Measurements from ENCODE around the gene ASPN.

ASPN gene

GRCh38 chr9:92507005-92507404 lies 24.7 kb upstream of the ASPN start:
- no peak overlapping the region for H3K14ac ChIP-seq (ENCODE audit: low read length in 2 of 2)

GRCh38 chr9:92506184-92506857 lies 24.0 kb upstream of the ASPN start:
- Histone ChIP-seq H2BK5ac (ENCODE audit: low read depth, low read length, poor library complexity, severe bottlenecking) (no peak overlapping the region), H2AFZ (ENCODE audit: low read depth, low read length) (no peak overlapping the region), H3K4ac (ENCODE audit: low read depth in 1 of 2, low read length in 2 of 2) (no peak overlapping the region), H2BK120ac (ENCODE audit: low read depth, low read length) (peak overlapping the region; percentile 58), H3K27me3 (ENCODE audit: control insufficient read depth in 1 of 2, insufficient read depth in 1 of 2, low read length in 2 of 2) (no peaks in the 10 kb centered on the region), H3K36me3 (ENCODE audit: control insufficient read depth in 1 of 2, insufficient read depth in 2 of 2, low read depth in 1 of 2, low read length in 2 of 2) (no peaks in the 10 kb centered on the region), H3K4me1 (ENCODE audit: control insufficient read depth, insufficient read depth, low read depth, low read length) (peaks cover 1% of the 10 kb centered on the region), H4K8ac (ENCODE audit: low read length) (no peak overlapping the region), H3K23ac (ENCODE audit: low read length in 2 of 2) (no peak overlapping the region), H3K4me2 (ENCODE audit: low read length, poor library complexity, severe bottlenecking) (no peak overlapping the region), H3K79me1 (replicated peaks; ENCODE audit: low read length, poor library complexity, severe bottlenecking) (no peaks in the 10 kb centered on the region), H3K14ac (ENCODE audit: low read length in 2 of 2) (no peak overlapping the region), H3K9ac (ENCODE audit: low read length) (peak overlapping the region; percentile 91), H2BK12ac (ENCODE audit: low read length in 2 of 2) (peak overlapping the region in 1 of 2 experiments; percentile 54), H3K18ac (ENCODE audit: low read depth in 1 of 2, low read length in 2 of 2) (no peak overlapping the region), H2AK5ac (ENCODE audit: low read length, severe bottlenecking) (no peak overlapping the region), H3K9me3 (ENCODE audit: control insufficient read depth, low read length) (no peaks in the 10 kb centered on the region), H3K27ac (ENCODE audit: low read length, poor library complexity, severe bottlenecking) (peak overlapping the region; percentile 63), H2BK15ac (ENCODE audit: low read depth, poor library complexity, severe bottlenecking) (no peak overlapping the region), H3K4me3 (ENCODE audit: insufficient read depth in 1 of 2, low read depth in 1 of 2, low read length in 2 of 2) (peak overlapping the region in 1 of 2 experiments; percentile 20), H4K91ac (ENCODE audit: low read length) (no peak overlapping the region)
- peak; percentile 54 for DNase-seq
- WGBS = 84% methylated on average over 3 of the region's 3 CpGs

More at GRCh38 chr9:92507005-92507404, 24.7 kb upstream of the ASPN start:
- Histone ChIP-seq H3K9me3 (ENCODE audit: control insufficient read depth, low read length) (no peaks in the 10 kb centered on the region), H4K8ac (ENCODE audit: low read length) (no peak overlapping the region), H3K4me2 (ENCODE audit: low read length, poor library complexity, severe bottlenecking) (no peak overlapping the region), H3K18ac (ENCODE audit: low read depth in 1 of 2, low read length in 2 of 2) (no peak overlapping the region), H2BK12ac (ENCODE audit: low read length in 2 of 2) (no peak overlapping the region), H2AFZ (ENCODE audit: low read depth, low read length) (no peak overlapping the region), H3K27ac (ENCODE audit: low read length, poor library complexity, severe bottlenecking) (no peak overlapping the region), H3K4me1 (ENCODE audit: control insufficient read depth, insufficient read depth, low read depth, low read length) (peaks cover 1% of the 10 kb centered on the region), H3K4me3 (ENCODE audit: insufficient read depth in 1 of 2, low read depth in 1 of 2, low read length in 2 of 2) (no peak overlapping the region), H3K9ac (ENCODE audit: low read length) (peak overlapping the region; percentile 91), H2BK120ac (ENCODE audit: low read depth, low read length) (no peak overlapping the region), H2BK5ac (ENCODE audit: low read depth, low read length, poor library complexity, severe bottlenecking) (no peak overlapping the region), H3K27me3 (ENCODE audit: control insufficient read depth in 1 of 2, insufficient read depth in 1 of 2, low read length in 2 of 2) (no peaks in the 10 kb centered on the region), H3K36me3 (ENCODE audit: control insufficient read depth in 1 of 2, insufficient read depth in 2 of 2, low read depth in 1 of 2, low read length in 2 of 2) (no peaks in the 10 kb centered on the region), H3K79me1 (replicated peaks; ENCODE audit: low read length, poor library complexity, severe bottlenecking) (no peaks in the 10 kb centered on the region), H3K4ac (ENCODE audit: low read depth in 1 of 2, low read length in 2 of 2) (no peak overlapping the region), H2AK5ac (ENCODE audit: low read length, severe bottlenecking) (no peak overlapping the region), H3K23ac (ENCODE audit: low read length in 2 of 2) (no peak overlapping the region), H4K91ac (ENCODE audit: low read length) (no peak overlapping the region), H2BK15ac (ENCODE audit: low read depth, poor library complexity, severe bottlenecking) (no peak overlapping the region)
- WGBS = 88% methylated on average over 2 of the region's 2 CpGs
- no peak for DNase-seq

GRCh38 chr9:92504881-92505280 lies 22.6 kb upstream of the ASPN start:
- no peak for DNase-seq
- no peak overlapping the region for H3K23ac ChIP-seq (ENCODE audit: low read length in 2 of 2)
- no peak overlapping the region for H3K4ac ChIP-seq (ENCODE audit: low read depth in 1 of 2, low read length in 2 of 2)
- H2AFZ ChIP-seq (ENCODE audit: low read depth, low read length) = no peak overlapping the region
- H3K14ac ChIP-seq (ENCODE audit: low read length in 2 of 2) = no peak overlapping the region
- H3K36me3 ChIP-seq (ENCODE audit: control insufficient read depth in 1 of 2, insufficient read depth in 2 of 2, low read depth in 1 of 2, low read length in 2 of 2) = no peaks in the 10 kb centered on the region
- H2BK5ac ChIP-seq (ENCODE audit: low read depth, low read length, poor library complexity, severe bottlenecking) = no peak overlapping the region
- no peak overlapping the region for H2BK15ac ChIP-seq (ENCODE audit: low read depth, poor library complexity, severe bottlenecking)
- no peak overlapping the region for H2BK120ac ChIP-seq (ENCODE audit: low read depth, low read length)
- no peak overlapping the region for H3K4me3 ChIP-seq (ENCODE audit: insufficient read depth in 1 of 2, low read depth in 1 of 2, low read length in 2 of 2)
- no peaks in the 10 kb centered on the region for H3K79me1 ChIP-seq (replicated peaks; ENCODE audit: low read length, poor library complexity, severe bottlenecking)
- H2BK12ac ChIP-seq (ENCODE audit: low read length in 2 of 2) = no peak overlapping the region
- H4K91ac ChIP-seq (ENCODE audit: low read length) = peak overlapping the region; percentile 48
- H3K27me3 ChIP-seq (ENCODE audit: control insufficient read depth in 1 of 2, insufficient read depth in 1 of 2, low read length in 2 of 2) = no peaks in the 10 kb centered on the region
- peaks cover 1% of the 10 kb centered on the region for H3K4me1 ChIP-seq (ENCODE audit: control insufficient read depth, insufficient read depth, low read depth, low read length)
- WGBS = 83% methylated on average over 1 of the region's 2 CpGs
- peak overlapping the region in 1 of 2 experiments; percentile 4 for H3K18ac ChIP-seq (ENCODE audit: low read depth in 1 of 2, low read length in 2 of 2)
- H3K9ac ChIP-seq (ENCODE audit: low read length) = peak overlapping the region; percentile 80
- H3K9me3 ChIP-seq (ENCODE audit: control insufficient read depth, low read length) = no peaks in the 10 kb centered on the region
- no peak overlapping the region for H2AK5ac ChIP-seq (ENCODE audit: low read length, severe bottlenecking)
- no peak overlapping the region for H4K8ac ChIP-seq (ENCODE audit: low read length)
- H3K4me2 ChIP-seq (ENCODE audit: low read length, poor library complexity, severe bottlenecking) = no peak overlapping the region
- H3K27ac ChIP-seq (ENCODE audit: low read length, poor library complexity, severe bottlenecking) = no peak overlapping the region

GRCh38 chr9:92503156-92503555 lies 20.9 kb upstream of the ASPN start:
- Histone ChIP-seq H3K4me2 (ENCODE audit: low read length, poor library complexity, severe bottlenecking) (no peak overlapping the region), H4K8ac (ENCODE audit: low read length) (no peak overlapping the region), H3K9me3 (ENCODE audit: control insufficient read depth, low read length) (no peaks in the 10 kb centered on the region), H3K14ac (ENCODE audit: low read length in 2 of 2) (no peak overlapping the region), H3K9ac (ENCODE audit: low read length) (no peak overlapping the region), H2AFZ (ENCODE audit: low read depth, low read length) (no peak overlapping the region), H3K4me3 (ENCODE audit: insufficient read depth in 1 of 2, low read depth in 1 of 2, low read length in 2 of 2) (no peak overlapping the region), H3K4me1 (ENCODE audit: control insufficient read depth, insufficient read depth, low read depth, low read length) (peaks cover 1% of the 10 kb centered on the region), H4K91ac (ENCODE audit: low read length) (no peak overlapping the region), H2AK5ac (ENCODE audit: low read length, severe bottlenecking) (no peak overlapping the region), H2BK15ac (ENCODE audit: low read depth, poor library complexity, severe bottlenecking) (no peak overlapping the region), H3K79me1 (replicated peaks; ENCODE audit: low read length, poor library complexity, severe bottlenecking) (no peaks in the 10 kb centered on the region), H3K4ac (ENCODE audit: low read depth in 1 of 2, low read length in 2 of 2) (no peak overlapping the region), H3K27ac (ENCODE audit: low read length, poor library complexity, severe bottlenecking) (no peak overlapping the region), H2BK120ac (ENCODE audit: low read depth, low read length) (no peak overlapping the region), H3K18ac (ENCODE audit: low read depth in 1 of 2, low read length in 2 of 2) (no peak overlapping the region), H3K23ac (ENCODE audit: low read length in 2 of 2) (no peak overlapping the region), H3K36me3 (ENCODE audit: control insufficient read depth in 1 of 2, insufficient read depth in 2 of 2, low read depth in 1 of 2, low read length in 2 of 2) (no peaks in the 10 kb centered on the region), H2BK5ac (ENCODE audit: low read depth, low read length, poor library complexity, severe bottlenecking) (no peak overlapping the region), H3K27me3 (ENCODE audit: control insufficient read depth in 1 of 2, insufficient read depth in 1 of 2, low read length in 2 of 2) (no peaks in the 10 kb centered on the region), H2BK12ac (ENCODE audit: low read length in 2 of 2) (no peak overlapping the region)
- DNase-seq = no peak
- WGBS = 92% methylated on average over 2 of the region's 2 CpGs

All from mesenchymal stem cell (in vitro differentiated cells and primary cell).